ENCODE data around the gene MSANTD1.

MSANTD1 gene

DNA sequence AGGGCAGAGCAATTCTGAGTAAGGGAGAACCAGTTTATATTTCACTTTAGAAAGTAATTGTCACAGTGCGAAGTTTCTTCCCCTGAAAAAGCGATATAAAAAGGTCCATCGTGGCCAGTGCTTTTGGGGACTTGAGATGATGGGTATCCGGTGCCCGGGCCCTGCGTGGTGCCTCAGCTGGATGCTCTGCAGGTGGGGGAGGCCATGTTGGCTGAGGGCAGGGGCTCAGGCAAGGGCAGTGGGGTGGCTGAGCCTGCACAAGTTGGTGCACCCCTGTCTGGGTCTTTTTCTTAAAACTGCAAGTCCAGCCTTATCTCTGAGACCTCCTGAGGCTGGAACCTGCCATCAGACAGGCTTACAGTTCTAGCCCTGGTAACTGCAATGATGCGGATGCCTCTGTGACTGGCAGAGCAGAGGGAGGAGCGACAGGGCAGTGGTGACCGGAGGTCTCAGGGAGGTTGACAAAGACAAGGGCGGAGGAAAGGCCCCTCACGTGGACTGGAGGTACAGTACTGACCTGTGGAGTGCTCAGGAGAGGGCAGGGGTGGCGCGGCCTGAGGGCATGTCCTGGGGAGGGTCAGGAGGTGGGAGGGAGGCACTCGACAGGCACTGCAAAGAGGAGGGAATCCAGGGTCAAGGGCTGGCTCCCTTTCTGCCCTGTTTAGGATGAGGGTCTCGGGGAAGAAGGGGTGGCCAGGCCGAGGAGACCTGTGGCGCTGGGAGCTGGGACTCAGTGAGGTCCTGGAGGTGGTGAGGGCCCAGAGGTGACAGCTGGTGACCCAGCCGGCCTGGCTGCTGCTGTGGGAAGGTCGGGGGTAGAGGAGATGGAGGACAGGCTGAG is 45.7 kb downstream of the MSANTD1 start:
- no peak for DNase-seq (ENCODE audit: low read depth in 1 of 2, low spot score in 1 of 2)
- Histone ChIP-seq H3K4me3 (replicated peaks; ENCODE audit: insufficient read depth, low read length) (no peak overlapping the region), H3K27ac (replicated peaks) (no peak overlapping the region)

DNA sequence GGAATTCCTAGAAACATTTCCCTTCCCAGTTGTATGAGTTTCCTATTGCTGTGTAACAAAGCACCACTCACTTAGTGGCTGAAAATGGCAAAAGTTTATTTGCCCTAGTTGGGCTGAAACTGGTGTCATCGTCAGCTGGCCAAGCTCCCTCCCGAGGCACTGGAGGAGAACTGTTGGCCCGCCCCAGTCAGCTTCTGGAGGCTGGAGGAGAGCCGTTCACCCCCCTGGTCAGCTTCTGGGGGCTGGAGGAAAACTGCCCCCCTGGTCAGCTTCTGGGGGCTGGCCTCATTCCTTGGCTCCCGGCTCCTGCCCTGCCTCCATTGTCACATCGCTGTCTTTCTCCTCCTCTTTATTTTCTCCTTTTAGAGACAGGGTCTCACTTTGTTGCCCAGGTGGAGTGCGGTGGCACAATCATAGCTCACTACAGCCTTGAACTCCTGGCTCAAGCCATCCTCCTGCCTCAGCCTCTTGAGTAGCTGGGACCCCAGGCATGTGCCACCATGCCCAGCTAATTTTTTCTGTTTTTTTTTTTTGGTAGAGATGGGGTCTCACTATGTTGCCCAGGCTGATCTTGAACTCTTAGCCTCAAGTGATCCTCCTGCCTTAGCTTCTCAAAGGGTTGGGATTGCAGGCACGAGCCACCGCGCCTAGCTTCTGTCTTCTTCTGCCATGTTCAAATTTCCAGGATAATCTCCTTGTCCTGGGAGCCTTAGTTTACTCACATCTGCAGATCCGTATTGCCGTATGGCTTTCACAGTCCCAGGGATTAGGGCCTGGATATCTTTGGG is 47.1 kb downstream of the MSANTD1 start:
- Histone ChIP-seq H3K4me3 (replicated peaks; ENCODE audit: insufficient read depth, low read length) (no peak overlapping the region), H3K27ac (replicated peaks) (no peak overlapping the region), H3K27me3 (ENCODE audit: insufficient read depth, poor library complexity, severe bottlenecking) (peaks cover 11% of the 10 kb centered on the region)
- TF ChIP-seq SPI1 (IDR thresholded peaks at IDR 0.05; ENCODE audit: borderline replicate concordance, low read depth) = no peak
- TF ChIP-seq, protein P1, sequence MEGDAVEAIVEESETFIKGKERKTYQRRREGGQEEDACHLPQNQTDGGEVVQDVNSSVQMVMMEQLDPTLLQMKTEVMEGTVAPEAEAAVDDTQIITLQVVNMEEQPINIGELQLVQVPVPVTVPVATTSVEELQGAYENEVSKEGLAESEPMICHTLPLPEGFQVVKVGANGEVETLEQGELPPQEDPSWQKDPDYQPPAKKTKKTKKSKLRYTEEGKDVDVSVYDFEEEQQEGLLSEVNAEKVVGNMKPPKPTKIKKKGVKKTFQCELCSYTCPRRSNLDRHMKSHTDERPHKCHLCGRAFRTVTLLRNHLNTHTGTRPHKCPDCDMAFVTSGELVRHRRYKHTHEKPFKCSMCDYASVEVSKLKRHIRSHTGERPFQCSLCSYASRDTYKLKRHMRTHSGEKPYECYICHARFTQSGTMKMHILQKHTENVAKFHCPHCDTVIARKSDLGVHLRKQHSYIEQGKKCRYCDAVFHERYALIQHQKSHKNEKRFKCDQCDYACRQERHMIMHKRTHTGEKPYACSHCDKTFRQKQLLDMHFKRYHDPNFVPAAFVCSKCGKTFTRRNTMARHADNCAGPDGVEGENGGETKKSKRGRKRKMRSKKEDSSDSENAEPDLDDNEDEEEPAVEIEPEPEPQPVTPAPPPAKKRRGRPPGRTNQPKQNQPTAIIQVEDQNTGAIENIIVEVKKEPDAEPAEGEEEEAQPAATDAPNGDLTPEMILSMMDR (IDR thresholded peaks at IDR 0.05; ENCODE audit: insufficient read depth, low read length) = no peak
- no peak for DNase-seq (ENCODE audit: low read depth in 1 of 2, low spot score in 1 of 2)

More for the DNA sequence above, 45.7 kb downstream of the MSANTD1 start:
- TF ChIP-seq GABPA (IDR thresholded peaks at IDR 0.05; ENCODE audit: low read depth) (no peak), POLR2AphosphoS5 (IDR thresholded peaks at IDR 0.05; ENCODE audit: low read depth) (no peak)
- TF ChIP-seq, protein P1 (IDR thresholded peaks at IDR 0.05; ENCODE audit: insufficient read depth, low read length) = no peak
- peaks cover 13% of the 10 kb centered on the region for H3K27me3 ChIP-seq (ENCODE audit: insufficient read depth, poor library complexity, severe bottlenecking)

DNA sequence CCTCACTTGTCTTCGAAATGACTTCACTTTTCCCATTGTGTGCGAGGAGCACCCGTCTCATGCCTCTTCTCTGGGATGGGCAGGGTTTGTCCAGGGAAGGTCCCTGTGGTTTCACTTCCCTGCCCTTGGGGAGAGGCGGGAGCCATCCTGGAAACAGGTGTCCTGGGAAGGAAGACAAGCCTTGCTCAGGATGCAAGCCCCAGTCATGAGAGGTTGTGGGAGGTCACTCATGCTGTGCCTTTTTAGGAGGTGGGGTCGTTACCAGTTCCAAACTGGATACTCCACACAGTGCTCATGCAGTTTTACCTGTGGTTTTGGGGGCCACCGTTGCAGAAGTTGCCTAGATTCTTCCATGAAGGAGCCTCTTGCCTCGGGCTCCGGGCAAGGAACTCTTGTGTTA is 47.7 kb downstream of the MSANTD1 start:
- Histone ChIP-seq H3K27me3 (ENCODE audit: insufficient read depth, poor library complexity, severe bottlenecking) (peaks cover 11% of the 10 kb centered on the region), H3K27ac (replicated peaks) (no peak overlapping the region), H3K4me3 (replicated peaks; ENCODE audit: insufficient read depth, low read length) (no peak overlapping the region)
- no peak for DNase-seq (ENCODE audit: low read depth in 1 of 2, low spot score in 1 of 2)
- TF ChIP-seq POLR2AphosphoS5 (IDR thresholded peaks at IDR 0.05; ENCODE audit: low read depth) (no peak), SPI1 (IDR thresholded peaks at IDR 0.05; ENCODE audit: borderline replicate concordance, low read depth) (no peak), GABPA (IDR thresholded peaks at IDR 0.05; ENCODE audit: low read depth) (no peak)
- TF ChIP-seq, protein P1 (IDR thresholded peaks at IDR 0.05; ENCODE audit: insufficient read depth, low read length) = no peak
- TF ChIP-seq, protein P2, sequence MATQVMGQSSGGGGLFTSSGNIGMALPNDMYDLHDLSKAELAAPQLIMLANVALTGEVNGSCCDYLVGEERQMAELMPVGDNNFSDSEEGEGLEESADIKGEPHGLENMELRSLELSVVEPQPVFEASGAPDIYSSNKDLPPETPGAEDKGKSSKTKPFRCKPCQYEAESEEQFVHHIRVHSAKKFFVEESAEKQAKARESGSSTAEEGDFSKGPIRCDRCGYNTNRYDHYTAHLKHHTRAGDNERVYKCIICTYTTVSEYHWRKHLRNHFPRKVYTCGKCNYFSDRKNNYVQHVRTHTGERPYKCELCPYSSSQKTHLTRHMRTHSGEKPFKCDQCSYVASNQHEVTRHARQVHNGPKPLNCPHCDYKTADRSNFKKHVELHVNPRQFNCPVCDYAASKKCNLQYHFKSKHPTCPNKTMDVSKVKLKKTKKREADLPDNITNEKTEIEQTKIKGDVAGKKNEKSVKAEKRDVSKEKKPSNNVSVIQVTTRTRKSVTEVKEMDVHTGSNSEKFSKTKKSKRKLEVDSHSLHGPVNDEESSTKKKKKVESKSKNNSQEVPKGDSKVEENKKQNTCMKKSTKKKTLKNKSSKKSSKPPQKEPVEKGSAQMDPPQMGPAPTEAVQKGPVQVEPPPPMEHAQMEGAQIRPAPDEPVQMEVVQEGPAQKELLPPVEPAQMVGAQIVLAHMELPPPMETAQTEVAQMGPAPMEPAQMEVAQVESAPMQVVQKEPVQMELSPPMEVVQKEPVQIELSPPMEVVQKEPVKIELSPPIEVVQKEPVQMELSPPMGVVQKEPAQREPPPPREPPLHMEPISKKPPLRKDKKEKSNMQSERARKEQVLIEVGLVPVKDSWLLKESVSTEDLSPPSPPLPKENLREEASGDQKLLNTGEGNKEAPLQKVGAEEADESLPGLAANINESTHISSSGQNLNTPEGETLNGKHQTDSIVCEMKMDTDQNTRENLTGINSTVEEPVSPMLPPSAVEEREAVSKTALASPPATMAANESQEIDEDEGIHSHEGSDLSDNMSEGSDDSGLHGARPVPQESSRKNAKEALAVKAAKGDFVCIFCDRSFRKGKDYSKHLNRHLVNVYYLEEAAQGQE (IDR thresholded peaks at IDR 0.05; ENCODE audit: insufficient replicate concordance, low read depth) = no peak

DNA sequence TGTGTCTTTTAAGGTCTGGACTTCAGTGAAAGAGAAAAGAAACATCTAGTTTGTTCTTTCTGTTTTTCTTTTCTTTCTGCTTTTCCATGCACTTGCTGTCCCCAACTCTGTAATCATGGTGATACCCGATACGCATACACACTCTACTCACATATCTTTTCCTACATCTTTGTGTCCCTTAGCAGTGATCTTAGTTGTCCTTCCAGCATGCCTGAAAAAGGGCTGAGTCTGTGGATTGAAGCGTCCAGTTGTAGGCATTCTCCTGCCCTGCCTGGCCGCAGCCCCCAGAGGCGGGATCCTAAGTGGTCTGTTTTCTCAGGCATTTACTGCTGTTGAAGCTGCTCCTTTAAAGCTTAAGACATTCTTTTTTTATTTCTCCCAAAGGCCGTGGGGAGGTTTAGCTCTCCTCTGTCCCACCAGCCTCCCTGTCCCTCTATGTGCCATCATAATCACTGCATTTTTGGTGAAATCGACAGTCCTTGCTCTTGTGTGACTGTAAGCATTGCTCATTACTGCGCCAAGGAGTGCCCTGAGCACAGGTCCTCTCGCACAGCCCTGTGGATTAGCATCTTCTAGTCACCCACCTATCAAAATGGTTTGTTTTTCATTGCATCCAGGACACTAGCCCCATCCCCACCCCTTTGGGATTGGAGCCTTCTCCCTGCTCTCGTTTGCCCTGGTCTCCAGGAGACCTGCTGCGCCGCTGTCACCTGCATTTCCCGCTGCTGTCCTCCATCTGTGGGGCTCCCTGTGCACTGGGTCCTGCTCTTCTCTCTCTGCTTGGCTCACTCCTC is 48.3 kb downstream of the MSANTD1 start:
- DNase-seq (ENCODE audit: low read depth in 1 of 2, low spot score in 1 of 2) = no peak
- Histone ChIP-seq H3K27ac (replicated peaks) (no peak overlapping the region), H3K27me3 (ENCODE audit: insufficient read depth, poor library complexity, severe bottlenecking) (peaks cover 11% of the 10 kb centered on the region), H3K4me3 (replicated peaks; ENCODE audit: insufficient read depth, low read length) (no peak overlapping the region)
- TF ChIP-seq POLR2AphosphoS5 (IDR thresholded peaks at IDR 0.05; ENCODE audit: low read depth) = no peak
- TF ChIP-seq, protein P2 (IDR thresholded peaks at IDR 0.05; ENCODE audit: insufficient replicate concordance, low read depth) = no peak
- TF ChIP-seq, protein P1 (IDR thresholded peaks at IDR 0.05; ENCODE audit: insufficient read depth, low read length) = no peak
- no peak for TF ChIP-seq SPI1 (IDR thresholded peaks at IDR 0.05; ENCODE audit: borderline replicate concordance, low read depth)
- no peak for TF ChIP-seq GABPA (IDR thresholded peaks at IDR 0.05; ENCODE audit: low read depth)

Data from HL-60 (cell line).